A549 treated with Mapracorat at 1 μM for 4 hours (cell line): ENCODE results near the gene COL7A1. TPM values are rescaled to one million over a fixed set of nuclear protein-coding genes. Genes with fewer than 3 reads are reported as not detected.

Experiments used
- total RNA-seq: library from RNA; stranded (reverse); fragments of 200-300 nt; extraction: Qiagen RNA extraction; gene quantifications from 5 replicates; pipeline ENCODE4 v1.2.3, GENCODE V29; 2022

The COL7A1 gene
- total RNA-seq = 116 to 206 TPM (median 180 TPM) in 5 replicates

GRCh38 chr3:48595075-48595525, at the start of gene COL7A1:
Gene COL7A1, minus strand, starts transcription at chr3:48595329. Its CDS starts 170 bp downstream, at chr3:48595159.

GRCh38 chr3:48635222-48636021, 40.3 kb upstream of the COL7A1 start, which contains the start of gene SLC26A6:
Gene SLC26A6, minus strand, starts transcription at chr3:48635461. Its CDS starts 68 bp downstream, at chr3:48635393.

GRCh38 chr3:48621461-48621869, 26.3 kb upstream of the COL7A1 start, which contains the start of gene TMEM89:
Gene TMEM89, minus strand, starts transcription at chr3:48621769. Its CDS starts 13 bp downstream, at chr3:48621756.

GRCh38 chr3:48609088-48610005, 14.2 kb upstream of the COL7A1 start, which contains the start of gene UQCRC1:
Gene UQCRC1, minus strand, starts transcription at chr3:48609646. Its CDS starts 26 bp downstream, at chr3:48609620.

GRCh38 chr3:48563382-48563918, 31.7 kb downstream of the COL7A1 start, which contains the start of gene UCN2:
Gene UCN2, minus strand, starts transcription at chr3:48563781. Its CDS starts 657 bp downstream, at chr3:48563124.

GRCh38 chr3:48556796-48557626, 38.1 kb downstream of the COL7A1 start, which contains the start of gene PFKFB4:
Gene PFKFB4, minus strand, starts transcription at chr3:48556803. Its CDS starts 26 bp downstream, at chr3:48556777.

Other genes starting within 250 kb of the COL7A1 start
- gene FBXW12, start 223.1 kb downstream of the COL7A1 start, total RNA-seq = not detected in 5 replicates
- gene PLXNB1, start 165.2 kb downstream of the COL7A1 start, total RNA-seq = 14.6 to 20.3 TPM (median 15.2 TPM) in 5 replicates
- 25.8 to 29.2 TPM (median 26.6 TPM) in 5 replicates for gene CCDC51, start 155.2 kb downstream of the COL7A1 start, total RNA-seq
- 268 to 389 TPM (median 305 TPM) in 5 replicates for gene TMA7, start 155.1 kb downstream of the COL7A1 start, total RNA-seq
- 8.6 to 10.3 TPM (median 9.8 TPM) in 5 replicates for gene ATRIP, start 148.6 kb downstream of the COL7A1 start, total RNA-seq
- gene SHISA5, start 91.2 kb downstream of the COL7A1 start, total RNA-seq = 106 to 134 TPM (median 129 TPM) in 5 replicates
- gene PFKFB4, start 38.5 kb downstream of the COL7A1 start, total RNA-seq = 9.4 to 17.6 TPM (median 12.1 TPM) in 5 replicates
- 7.3 to 10.4 TPM (median 8.9 TPM) in 5 replicates for gene UCN2, start 31.5 kb downstream of the COL7A1 start, total RNA-seq
- gene UQCRC1, start 14.3 kb upstream of the COL7A1 start, total RNA-seq = 166 to 209 TPM (median 172 TPM) in 5 replicates
- not detected in 5 replicates for gene TMEM89, start 26.4 kb upstream of the COL7A1 start, total RNA-seq
- 12.0 to 18.5 TPM (median 16.8 TPM) in 5 replicates for gene SLC26A6, start 40.1 kb upstream of the COL7A1 start, total RNA-seq
- gene CELSR3, start 67.6 kb upstream of the COL7A1 start, total RNA-seq = 2.8 to 4.7 TPM (median 4.4 TPM) in 5 replicates
- gene NCKIPSD, start 90.6 kb upstream of the COL7A1 start, total RNA-seq = 7.4 to 10.4 TPM (median 9.3 TPM) in 5 replicates
- gene IP6K2, start 121.9 kb upstream of the COL7A1 start, total RNA-seq = 49.9 to 55.1 TPM (median 50.8 TPM) in 5 replicates